ENCODE measurements around the gene SLC51A. TPM values are rescaled to one million over a fixed set of nuclear protein-coding genes. Genes with fewer than 3 reads are reported as not detected.

Gene SLC51A
- total and polyA plus RNA-seq, 9 of the 15 experiments (the other 6 are each of a cell fraction or from before 2014, with no cell fraction given) = 0.35 to 0.38 TPM; not detected in 7

GRCh38 chr3:196192524-196193051 is 23.7 kb upstream of the SLC51A start (continued):
- TF ChIP-seq, protein P1, sequence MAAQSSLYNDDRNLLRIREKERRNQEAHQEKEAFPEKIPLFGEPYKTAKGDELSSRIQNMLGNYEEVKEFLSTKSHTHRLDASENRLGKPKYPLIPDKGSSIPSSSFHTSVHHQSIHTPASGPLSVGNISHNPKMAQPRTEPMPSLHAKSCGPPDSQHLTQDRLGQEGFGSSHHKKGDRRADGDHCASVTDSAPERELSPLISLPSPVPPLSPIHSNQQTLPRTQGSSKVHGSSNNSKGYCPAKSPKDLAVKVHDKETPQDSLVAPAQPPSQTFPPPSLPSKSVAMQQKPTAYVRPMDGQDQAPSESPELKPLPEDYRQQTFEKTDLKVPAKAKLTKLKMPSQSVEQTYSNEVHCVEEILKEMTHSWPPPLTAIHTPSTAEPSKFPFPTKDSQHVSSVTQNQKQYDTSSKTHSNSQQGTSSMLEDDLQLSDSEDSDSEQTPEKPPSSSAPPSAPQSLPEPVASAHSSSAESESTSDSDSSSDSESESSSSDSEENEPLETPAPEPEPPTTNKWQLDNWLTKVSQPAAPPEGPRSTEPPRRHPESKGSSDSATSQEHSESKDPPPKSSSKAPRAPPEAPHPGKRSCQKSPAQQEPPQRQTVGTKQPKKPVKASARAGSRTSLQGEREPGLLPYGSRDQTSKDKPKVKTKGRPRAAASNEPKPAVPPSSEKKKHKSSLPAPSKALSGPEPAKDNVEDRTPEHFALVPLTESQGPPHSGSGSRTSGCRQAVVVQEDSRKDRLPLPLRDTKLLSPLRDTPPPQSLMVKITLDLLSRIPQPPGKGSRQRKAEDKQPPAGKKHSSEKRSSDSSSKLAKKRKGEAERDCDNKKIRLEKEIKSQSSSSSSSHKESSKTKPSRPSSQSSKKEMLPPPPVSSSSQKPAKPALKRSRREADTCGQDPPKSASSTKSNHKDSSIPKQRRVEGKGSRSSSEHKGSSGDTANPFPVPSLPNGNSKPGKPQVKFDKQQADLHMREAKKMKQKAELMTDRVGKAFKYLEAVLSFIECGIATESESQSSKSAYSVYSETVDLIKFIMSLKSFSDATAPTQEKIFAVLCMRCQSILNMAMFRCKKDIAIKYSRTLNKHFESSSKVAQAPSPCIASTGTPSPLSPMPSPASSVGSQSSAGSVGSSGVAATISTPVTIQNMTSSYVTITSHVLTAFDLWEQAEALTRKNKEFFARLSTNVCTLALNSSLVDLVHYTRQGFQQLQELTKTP (IDR thresholded peaks at IDR 0.05; ENCODE audit: low read depth in 1 of 2, partially characterized antibody in 2 of 2) = no peak
- TF ChIP-seq STAG1 (CRISPR knock-in tag; IDR thresholded peaks at IDR 0.05; ENCODE audit: borderline replicate concordance) (no peak), NUFIP1 (IDR thresholded peaks at IDR 0.05; ENCODE audit: partially characterized antibody) (no peak), ZFX (CRISPR knock-in tag; IDR thresholded peaks at IDR 0.05) (peak; percentile 71), ZNF592 (IDR thresholded peaks at IDR 0.05) (0 out of 2 replicates have a peak, but pooled peaks have one; percentile 51), NELFE (IDR thresholded peaks at IDR 0.05; ENCODE audit: insufficient read depth, insufficient read length) (no peak), HNRNPK (IDR thresholded peaks at IDR 0.05; ENCODE audit: low read depth, low read length, poor library complexity, severe bottlenecking) (no peak), KHSRP (IDR thresholded peaks at IDR 0.05) (no peak), USF1 (CRISPR knock-in tag; IDR thresholded peaks at IDR 0.05) (no peak), EP300 (IDR thresholded peaks at IDR 0.05; ENCODE audit: low read length) (no peak), RBM25 (IDR thresholded peaks at IDR 0.05; ENCODE audit: low read depth, low read length, severe bottlenecking) (no peak), DPF2 (IDR thresholded peaks at IDR 0.05) (peak; percentile 44; the same call in 1 of the 2 replicates), RUNX1 (IDR thresholded peaks at IDR 0.05; ENCODE audit: low read depth) (no peak)
- TF ChIP-seq, protein P2, sequence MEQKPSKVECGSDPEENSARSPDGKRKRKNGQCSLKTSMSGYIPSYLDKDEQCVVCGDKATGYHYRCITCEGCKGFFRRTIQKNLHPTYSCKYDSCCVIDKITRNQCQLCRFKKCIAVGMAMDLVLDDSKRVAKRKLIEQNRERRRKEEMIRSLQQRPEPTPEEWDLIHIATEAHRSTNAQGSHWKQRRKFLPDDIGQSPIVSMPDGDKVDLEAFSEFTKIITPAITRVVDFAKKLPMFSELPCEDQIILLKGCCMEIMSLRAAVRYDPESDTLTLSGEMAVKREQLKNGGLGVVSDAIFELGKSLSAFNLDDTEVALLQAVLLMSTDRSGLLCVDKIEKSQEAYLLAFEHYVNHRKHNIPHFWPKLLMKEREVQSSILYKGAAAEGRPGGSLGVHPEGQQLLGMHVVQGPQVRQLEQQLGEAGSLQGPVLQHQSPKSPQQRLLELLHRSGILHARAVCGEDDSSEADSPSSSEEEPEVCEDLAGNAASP (IDR thresholded peaks at IDR 0.05) = no peak
- TF ChIP-seq, protein P3, sequence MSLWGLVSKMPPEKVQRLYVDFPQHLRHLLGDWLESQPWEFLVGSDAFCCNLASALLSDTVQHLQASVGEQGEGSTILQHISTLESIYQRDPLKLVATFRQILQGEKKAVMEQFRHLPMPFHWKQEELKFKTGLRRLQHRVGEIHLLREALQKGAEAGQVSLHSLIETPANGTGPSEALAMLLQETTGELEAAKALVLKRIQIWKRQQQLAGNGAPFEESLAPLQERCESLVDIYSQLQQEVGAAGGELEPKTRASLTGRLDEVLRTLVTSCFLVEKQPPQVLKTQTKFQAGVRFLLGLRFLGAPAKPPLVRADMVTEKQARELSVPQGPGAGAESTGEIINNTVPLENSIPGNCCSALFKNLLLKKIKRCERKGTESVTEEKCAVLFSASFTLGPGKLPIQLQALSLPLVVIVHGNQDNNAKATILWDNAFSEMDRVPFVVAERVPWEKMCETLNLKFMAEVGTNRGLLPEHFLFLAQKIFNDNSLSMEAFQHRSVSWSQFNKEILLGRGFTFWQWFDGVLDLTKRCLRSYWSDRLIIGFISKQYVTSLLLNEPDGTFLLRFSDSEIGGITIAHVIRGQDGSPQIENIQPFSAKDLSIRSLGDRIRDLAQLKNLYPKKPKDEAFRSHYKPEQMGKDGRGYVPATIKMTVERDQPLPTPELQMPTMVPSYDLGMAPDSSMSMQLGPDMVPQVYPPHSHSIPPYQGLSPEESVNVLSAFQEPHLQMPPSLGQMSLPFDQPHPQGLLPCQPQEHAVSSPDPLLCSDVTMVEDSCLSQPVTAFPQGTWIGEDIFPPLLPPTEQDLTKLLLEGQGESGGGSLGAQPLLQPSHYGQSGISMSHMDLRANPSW (CRISPR knock-in tag; IDR thresholded peaks at IDR 0.05) = no peak

Measured in K562 (cell line).